ENCODE data around the gene BCL2L11. TPM values are rescaled to one million over a fixed set of nuclear protein-coding genes. Genes with fewer than 3 reads are reported as not detected.

The BCL2L11 gene
- total RNA-seq, 1 experiment from 2014 or later, result 21.2 TPM

DNA sequence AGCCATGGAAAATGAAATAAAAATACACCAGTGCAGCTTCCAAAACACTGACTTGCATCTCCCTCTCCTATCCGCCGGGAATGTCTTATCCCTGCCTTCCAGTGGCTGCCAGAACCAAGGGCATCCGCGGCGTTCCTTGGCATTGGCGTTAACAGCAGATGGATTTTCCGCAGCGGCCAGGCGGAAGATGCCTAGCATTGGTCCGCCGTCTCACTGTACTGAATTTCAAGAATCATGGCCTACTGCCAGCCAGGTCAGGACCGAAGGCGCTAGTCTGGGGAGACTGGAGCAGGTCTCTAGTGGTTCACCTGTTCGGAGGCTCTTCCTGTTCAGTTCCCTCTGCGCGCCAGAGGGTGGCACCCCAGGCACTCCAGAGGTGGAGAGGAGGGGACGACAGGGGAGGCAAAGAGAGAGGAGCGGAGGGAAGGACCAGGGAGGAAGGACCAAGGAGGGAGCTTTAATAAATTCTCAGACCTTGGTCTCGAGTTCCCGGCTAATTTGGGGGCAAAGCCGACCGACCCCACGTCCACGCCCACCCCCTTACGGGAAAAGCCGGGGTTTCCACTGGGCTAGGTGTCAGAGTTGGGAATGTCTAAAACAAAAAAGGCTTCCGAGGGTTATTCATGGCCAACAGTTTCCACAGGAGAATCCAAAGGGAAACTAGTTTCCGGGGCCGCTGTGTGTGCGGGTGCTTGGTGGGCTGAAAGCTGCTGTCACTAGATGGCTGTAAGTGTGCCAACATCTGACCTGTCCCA is 3.7 kb upstream of the BCL2L11 start:
- H3K4me1 ChIP-seq (ENCODE audit: insufficient read depth, low read length), result no peaks in the 10 kb centered on the region
- H2AFZ ChIP-seq (ENCODE audit: low read length), result no peak overlapping the region

More for the DNA sequence above, 3.7 kb upstream of the BCL2L11 start:
- H2BK20ac ChIP-seq (ENCODE audit: low read depth, low read length, poor library complexity, severe bottlenecking), result no peak overlapping the region
- peak overlapping the region; percentile 57 to 79 for H3K4me3 Mint-ChIP-seq
- no peak overlapping the region for H4K5ac ChIP-seq (ENCODE audit: insufficient read length, low read depth, low read length)
- H2BK12ac ChIP-seq (ENCODE audit: insufficient read length, low read depth, low read length), result no peak overlapping the region
- no peak overlapping the region for H3K27ac ChIP-seq (ENCODE audit: insufficient read length, low read depth, low read length)
- TF ChIP-seq, protein P1, sequence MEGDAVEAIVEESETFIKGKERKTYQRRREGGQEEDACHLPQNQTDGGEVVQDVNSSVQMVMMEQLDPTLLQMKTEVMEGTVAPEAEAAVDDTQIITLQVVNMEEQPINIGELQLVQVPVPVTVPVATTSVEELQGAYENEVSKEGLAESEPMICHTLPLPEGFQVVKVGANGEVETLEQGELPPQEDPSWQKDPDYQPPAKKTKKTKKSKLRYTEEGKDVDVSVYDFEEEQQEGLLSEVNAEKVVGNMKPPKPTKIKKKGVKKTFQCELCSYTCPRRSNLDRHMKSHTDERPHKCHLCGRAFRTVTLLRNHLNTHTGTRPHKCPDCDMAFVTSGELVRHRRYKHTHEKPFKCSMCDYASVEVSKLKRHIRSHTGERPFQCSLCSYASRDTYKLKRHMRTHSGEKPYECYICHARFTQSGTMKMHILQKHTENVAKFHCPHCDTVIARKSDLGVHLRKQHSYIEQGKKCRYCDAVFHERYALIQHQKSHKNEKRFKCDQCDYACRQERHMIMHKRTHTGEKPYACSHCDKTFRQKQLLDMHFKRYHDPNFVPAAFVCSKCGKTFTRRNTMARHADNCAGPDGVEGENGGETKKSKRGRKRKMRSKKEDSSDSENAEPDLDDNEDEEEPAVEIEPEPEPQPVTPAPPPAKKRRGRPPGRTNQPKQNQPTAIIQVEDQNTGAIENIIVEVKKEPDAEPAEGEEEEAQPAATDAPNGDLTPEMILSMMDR (conservative IDR thresholded peaks at IDR 0.05), result peak; percentile 89
- H4K8ac ChIP-seq (replicated peaks; ENCODE audit: insufficient read length, low read depth, low read length), result no peak overlapping the region
- no peaks in the 10 kb centered on the region for H4K20me1 ChIP-seq (ENCODE audit: control insufficient read depth, insufficient read depth, insufficient read length)
- no CpG with 5 or more reads among the region's 30 CpGs for WGBS (ENCODE audit: extremely low coverage, insufficient read length, low lambda C conversion rate)
- H3K56ac ChIP-seq (ENCODE audit: insufficient read length, low read depth, low read length), result no peak overlapping the region
- H2AK5ac ChIP-seq (ENCODE audit: insufficient read length, low read length), result no peak overlapping the region
- no peak overlapping the region for H3K9ac ChIP-seq (ENCODE audit: extremely low read depth, insufficient read length, low read length)
- H3K18ac ChIP-seq (ENCODE audit: insufficient read length, low read depth, low read length), result no peak overlapping the region
- H3K9me3 ChIP-seq (ENCODE audit: control insufficient read depth, low read depth, low read length), result no peaks in the 10 kb centered on the region
- H3K27ac Mint-ChIP-seq, result peak overlapping the region in 1 of 3 experiments; percentile 88; a peak in 1 of 7 replicates
- H3K36me3 Mint-ChIP-seq (ENCODE audit: insufficient read depth in 1 of 3, low read depth in 3 of 3), result no peaks in the 10 kb centered on the region; a peak in 2 of 7 replicates
- H2BK5ac ChIP-seq (ENCODE audit: insufficient read length, low read length), result no peak overlapping the region
- peak; percentile 92 for DNase-seq
- no peaks in the 10 kb centered on the region for H3K79me1 ChIP-seq (ENCODE audit: insufficient read depth, low read depth, low read length, poor library complexity, severe bottlenecking)
- peak overlapping the region; percentile 84 for H3K4me2 ChIP-seq (ENCODE audit: insufficient read depth, insufficient read length, low read length)
- H3K23me2 ChIP-seq (ENCODE audit: insufficient read length, low read depth, low read length, poor library complexity, severe bottlenecking), result peaks cover 45% of the 10 kb centered on the region
- H3K79me2 ChIP-seq (ENCODE audit: insufficient read depth, low read length), result no peaks in the 10 kb centered on the region
- peaks cover 30% of the 10 kb centered on the region for H3K27me3 ChIP-seq (ENCODE audit: insufficient read depth, low read length)
- no peak overlapping the region for H4K91ac ChIP-seq (ENCODE audit: insufficient read length, low read depth, low read length)
- no peak overlapping the region for H3K4ac ChIP-seq (ENCODE audit: low read depth, low read length)
- H3K4me1 Mint-ChIP-seq, result peaks cover 23 to 29% of the 10 kb centered on the region in 2 experiments
- H2BK15ac ChIP-seq (ENCODE audit: low read depth, low read length), result no peak overlapping the region
- H3K27me3 Mint-ChIP-seq (ENCODE audit: low read depth), result peaks cover 48% of the 10 kb centered on the region
- H2BK120ac ChIP-seq (ENCODE audit: low read depth, low read length, poor library complexity, severe bottlenecking), result no peak overlapping the region
- H3K23ac ChIP-seq (ENCODE audit: insufficient read length, low read depth, low read length), result no peak overlapping the region
- no peak overlapping the region for H3K14ac ChIP-seq (ENCODE audit: insufficient read depth, low read length)
- no peak overlapping the region for H3T11ph ChIP-seq (ENCODE audit: low read length)
- H3K9me3 Mint-ChIP-seq, result peaks cover 3 to 5% of the 10 kb centered on the region in 2 experiments; a peak in 4 of 5 replicates

Measured in H9 (cell line).